Left ventricle myocardium inferior (tissue), 1 donor: ENCODE results near the gene PNPLA2. TPM values are rescaled to one million over a fixed set of nuclear protein-coding genes. Genes with fewer than 3 reads are reported as not detected.
A peak's percentile ranks its signal among the peaks of the same experiment; 100 is the strongest.

Experiments
- DNase-seq: peaks from one replicate; pipeline ENCODE4 v3.0.0-alpha.2; 2020
- H3K27ac ChIP-seq: fragments of 200-600 bp; replicated peaks from 2 replicates; pipeline ENCODE4 v1.8.0; 2021
- H3K27me3 ChIP-seq: fragments of 200-600 bp; 2 replicates; pipeline ENCODE4 v1.8.0; 2021; ENCODE audit warnings: low read depth
- H3K36me3 ChIP-seq: fragments of 200-600 bp; 2 replicates; pipeline ENCODE4 v1.8.0; 2021
- H3K4me1 ChIP-seq: fragments of 200-600 bp; 2 replicates; pipeline ENCODE4 v1.8.0; 2021
- H3K4me3 ChIP-seq: fragments of 200-600 bp; 2 replicates; pipeline ENCODE4 v1.8.0; 2021; ENCODE audit warnings: mild to moderate bottlenecking, moderate library complexity
- H3K9me3 ChIP-seq: fragments of 200-600 bp; replicated peaks from 2 replicates; pipeline ENCODE4 v1.8.0; 2021
- intact Hi-C: fragments of 100-400 bp; cut with micrococcal nuclease; formaldehyde crosslinking; loops from one replicate; pipeline ENCODE4 v1.11.0; 2022
- total RNA-seq: library from RNA; stranded (reverse); fragmentation: NEBNext Ultra II Directional; extraction: Animal tissue kit (Norgen Biotek cat#: 25700); gene quantifications from one replicate; pipeline ENCODE4 v1.2.1, GENCODE V29; 2021
- TF ChIP-seq, protein P1 (sequence below): fragments of 200-600 bp; IDR thresholded peaks from 2 replicates; pipeline ENCODE4 v1.8.0; 2021; ENCODE audit warnings: antibody characterized with exemption, mild to moderate bottlenecking, borderline replicate concordance
- donor health status: DM: no; HTN: yes; CAD: no; lungs with severe emphysema.

PNPLA2 gene
- total RNA-seq, 1 donor from 2014 or later: 300 TPM

DNA sequence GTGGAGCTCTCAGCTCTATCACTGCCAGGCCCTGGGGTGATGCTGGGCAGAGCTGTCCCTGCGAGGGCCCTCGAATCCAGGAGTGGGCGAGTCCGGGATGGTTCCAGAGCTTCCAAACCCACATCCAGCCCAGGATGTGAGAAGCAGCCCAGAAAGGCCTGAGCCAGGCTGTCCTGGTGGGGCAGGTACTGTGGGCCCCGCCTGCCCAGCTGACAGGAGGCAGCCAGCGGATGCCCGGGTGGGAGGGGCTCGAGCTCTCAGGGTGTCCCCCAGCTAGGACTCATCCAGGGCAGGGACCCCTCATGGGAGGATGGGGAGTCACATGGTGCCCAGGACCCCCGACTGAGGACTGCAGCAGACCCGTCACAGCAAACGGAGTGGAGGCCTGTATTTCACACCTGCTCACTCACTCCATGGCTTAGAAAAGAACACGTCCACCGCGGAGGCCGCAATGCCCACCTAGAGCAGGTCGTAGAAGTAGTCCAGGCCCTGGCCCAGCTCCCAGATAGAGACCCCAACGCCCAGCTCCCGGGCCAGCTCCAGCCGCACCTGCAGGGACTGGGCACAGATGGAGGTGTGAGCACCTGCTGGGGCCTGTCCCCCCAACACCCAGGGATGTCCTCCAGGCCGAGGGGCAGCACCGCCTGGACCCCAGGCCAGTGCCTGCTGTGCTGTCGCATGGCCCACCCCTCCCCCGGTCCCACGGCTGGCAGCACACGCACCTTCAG, 50.8 kb downstream of the PNPLA2 start:
- Histone ChIP-seq H3K27me3 (no peaks in the 10 kb centered on the region), H3K9me3 (no peaks in the 10 kb centered on the region), H3K4me3 (no peak overlapping the region), H3K36me3 (peaks cover 26% of the 10 kb centered on the region), H3K27ac (no peak overlapping the region), H3K4me1 (no peaks in the 10 kb centered on the region)
- intact Hi-C loops: no loop called here
- DNase-seq: no peak
- TF ChIP-seq, protein P1, sequence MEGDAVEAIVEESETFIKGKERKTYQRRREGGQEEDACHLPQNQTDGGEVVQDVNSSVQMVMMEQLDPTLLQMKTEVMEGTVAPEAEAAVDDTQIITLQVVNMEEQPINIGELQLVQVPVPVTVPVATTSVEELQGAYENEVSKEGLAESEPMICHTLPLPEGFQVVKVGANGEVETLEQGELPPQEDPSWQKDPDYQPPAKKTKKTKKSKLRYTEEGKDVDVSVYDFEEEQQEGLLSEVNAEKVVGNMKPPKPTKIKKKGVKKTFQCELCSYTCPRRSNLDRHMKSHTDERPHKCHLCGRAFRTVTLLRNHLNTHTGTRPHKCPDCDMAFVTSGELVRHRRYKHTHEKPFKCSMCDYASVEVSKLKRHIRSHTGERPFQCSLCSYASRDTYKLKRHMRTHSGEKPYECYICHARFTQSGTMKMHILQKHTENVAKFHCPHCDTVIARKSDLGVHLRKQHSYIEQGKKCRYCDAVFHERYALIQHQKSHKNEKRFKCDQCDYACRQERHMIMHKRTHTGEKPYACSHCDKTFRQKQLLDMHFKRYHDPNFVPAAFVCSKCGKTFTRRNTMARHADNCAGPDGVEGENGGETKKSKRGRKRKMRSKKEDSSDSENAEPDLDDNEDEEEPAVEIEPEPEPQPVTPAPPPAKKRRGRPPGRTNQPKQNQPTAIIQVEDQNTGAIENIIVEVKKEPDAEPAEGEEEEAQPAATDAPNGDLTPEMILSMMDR: no peak

DNA sequence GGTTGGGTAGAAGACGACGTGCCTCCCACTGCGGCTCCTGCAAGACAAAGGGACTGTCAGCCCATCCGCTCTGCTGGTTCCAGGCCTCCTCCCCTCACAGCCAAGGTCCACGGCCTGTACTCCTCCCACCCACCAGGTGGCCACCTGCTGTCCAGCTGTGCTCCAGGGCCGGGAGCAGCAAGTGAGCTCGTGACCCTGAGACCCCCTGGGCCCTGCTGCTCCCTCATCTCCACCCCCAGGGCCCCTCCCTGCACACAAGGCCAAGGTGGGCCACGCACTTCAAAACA, 51.4 kb downstream of the PNPLA2 start:
- TF ChIP-seq, protein P1: peak; percentile 11
- Histone ChIP-seq H3K4me3 (no peak overlapping the region), H3K27ac (no peak overlapping the region), H3K36me3 (peaks cover 21% of the 10 kb centered on the region), H3K4me1 (no peaks in the 10 kb centered on the region), H3K9me3 (no peaks in the 10 kb centered on the region), H3K27me3 (no peaks in the 10 kb centered on the region)
- intact Hi-C loops: no loop called here
- no peak for DNase-seq

GRCh38 chr11:870418-870817, 51.7 kb downstream of the PNPLA2 start:
- no peaks in the 10 kb centered on the region for H3K4me1 ChIP-seq
- no peaks in the 10 kb centered on the region for H3K9me3 ChIP-seq
- intact Hi-C loops: no loop called here
- no peaks in the 10 kb centered on the region for H3K27me3 ChIP-seq
- H3K4me3 ChIP-seq: no peak overlapping the region
- H3K36me3 ChIP-seq: peaks cover 18% of the 10 kb centered on the region
- DNase-seq: no peak
- TF ChIP-seq, protein P1: no peak
- H3K27ac ChIP-seq: no peak overlapping the region

DNA sequence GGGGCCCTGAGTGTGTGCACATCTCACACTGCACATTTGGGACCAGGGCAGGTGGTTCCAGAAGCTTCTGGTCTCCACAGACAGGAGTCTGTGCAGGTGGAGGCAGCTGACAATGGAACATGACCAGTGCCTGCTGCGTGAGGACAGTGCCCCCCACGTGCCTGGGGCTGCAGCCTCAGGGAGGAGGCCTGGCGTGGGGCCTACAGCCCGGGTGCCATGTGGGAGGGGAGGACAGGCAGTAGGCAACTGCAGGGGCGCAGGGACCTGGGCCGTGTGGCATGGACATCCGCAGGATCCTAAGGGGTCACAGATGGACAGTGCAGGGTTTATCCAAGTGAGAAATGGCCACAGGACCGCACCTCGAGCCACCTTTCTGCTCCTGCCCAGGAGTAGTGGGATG, 52.8 kb downstream of the PNPLA2 start:
- Histone ChIP-seq H3K4me3 (no peak overlapping the region), H3K27ac (no peak overlapping the region), H3K4me1 (peaks cover 5% of the 10 kb centered on the region), H3K27me3 (no peaks in the 10 kb centered on the region), H3K36me3 (peaks cover 8% of the 10 kb centered on the region), H3K9me3 (no peaks in the 10 kb centered on the region)
- TF ChIP-seq, protein P1: no peak
- DNase-seq: no peak
- intact Hi-C loops: no loop called here

DNA sequence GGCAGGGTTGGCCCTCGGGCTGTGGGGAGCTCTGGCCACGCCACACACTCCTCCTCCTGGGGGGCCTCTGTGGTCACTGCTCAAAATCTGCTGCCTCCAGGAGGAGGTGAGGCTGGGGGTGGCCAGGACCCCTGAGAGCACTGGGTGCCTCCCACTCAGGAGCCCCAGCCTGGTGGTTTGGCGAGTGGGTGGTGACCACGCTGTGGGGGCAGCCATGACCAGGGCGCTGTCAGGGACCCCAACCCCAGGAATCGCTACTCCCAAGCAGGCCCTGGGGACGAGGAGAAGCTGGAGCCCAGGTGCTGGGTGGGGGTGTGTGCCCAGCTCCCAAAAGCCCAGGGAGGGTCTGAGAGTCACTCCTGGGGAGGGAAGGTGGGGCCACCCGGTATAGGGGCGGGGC, 54.1 kb downstream of the PNPLA2 start:
- Histone ChIP-seq H3K36me3 (no peaks in the 10 kb centered on the region), H3K4me1 (peaks cover 11% of the 10 kb centered on the region), H3K27me3 (no peaks in the 10 kb centered on the region), H3K9me3 (no peaks in the 10 kb centered on the region), H3K27ac (no peak overlapping the region), H3K4me3 (no peak overlapping the region)
- intact Hi-C loops: no loop called here
- TF ChIP-seq, protein P1: no peak
- no peak for DNase-seq
